ENCODE results near the gene LIMS2.

The LIMS2 gene

GRCh38 chr2:127659408-127660290 is 15.7 kb downstream of the LIMS2 start:
- Histone ChIP-seq H2BK5ac (ENCODE audit: low read length) (no peak overlapping the region), H3K18ac (ENCODE audit: low read length) (no peak overlapping the region), H3K9ac (ENCODE audit: low read length) (no peak overlapping the region), H3K4me2 (ENCODE audit: low read length) (no peak overlapping the region), H2AK5ac (ENCODE audit: low read length) (no peak overlapping the region), H3K4me1 (ENCODE audit: control insufficient read depth, low read depth, low read length) (peaks cover 2% of the 10 kb centered on the region), H3K27ac (ENCODE audit: low read depth, low read length) (no peak overlapping the region), H2BK15ac (replicated peaks; ENCODE audit: low read depth) (no peak overlapping the region), H3K4me3 (ENCODE audit: low read length) (no peak overlapping the region), H3K56ac (ENCODE audit: low read length) (no peak overlapping the region), H3K36me3 (ENCODE audit: control insufficient read depth, insufficient read depth, low read length) (no peaks in the 10 kb centered on the region), H2BK120ac (ENCODE audit: low read depth, low read length) (no peak overlapping the region), H3K79me2 (ENCODE audit: control insufficient read depth, insufficient read depth, low read length) (no peaks in the 10 kb centered on the region), H4K8ac (ENCODE audit: low read depth, low read length) (no peak overlapping the region), H3K27me3 (ENCODE audit: insufficient read depth, low read length, poor library complexity) (peaks cover 2% of the 10 kb centered on the region), H3K23ac (ENCODE audit: low read length) (no peak overlapping the region), H4K5ac (ENCODE audit: low read length) (no peak overlapping the region), H3K79me1 (ENCODE audit: low read length) (no peaks in the 10 kb centered on the region), H3K4ac (ENCODE audit: low read depth, low read length) (no peak overlapping the region)
- WGBS (ENCODE audit: extremely low coverage, insufficient coverage, low lambda C conversion rate), result no CpG with 5 or more reads among the region's 14 CpGs
- DNase-seq, result no peak

GRCh38 chr2:127658641-127659407 is 16.5 kb downstream of the LIMS2 start:
- no CpG with 5 or more reads among the region's 20 CpGs for WGBS (ENCODE audit: extremely low coverage, insufficient coverage, low lambda C conversion rate)
- DNase-seq, result no peak

GRCh38 chr2:127658146-127658545 is 17.2 kb downstream of the LIMS2 start:
- H2BK15ac ChIP-seq (replicated peaks; ENCODE audit: low read depth), result no peak overlapping the region
- no peak overlapping the region for H2BK120ac ChIP-seq (ENCODE audit: low read depth, low read length)
- no peak overlapping the region for H3K27ac ChIP-seq (ENCODE audit: low read depth, low read length)
- no peak overlapping the region for H3K23ac ChIP-seq (ENCODE audit: low read length)
- H3K4ac ChIP-seq (ENCODE audit: low read depth, low read length), result no peak overlapping the region
- no peak overlapping the region for H4K8ac ChIP-seq (ENCODE audit: low read depth, low read length)
- H3K4me1 ChIP-seq (ENCODE audit: control insufficient read depth, low read depth, low read length), result no peaks in the 10 kb centered on the region
- WGBS (ENCODE audit: extremely low coverage, insufficient coverage, low lambda C conversion rate), result no CpG with 5 or more reads among the region's 6 CpGs
- no peaks in the 10 kb centered on the region for H3K36me3 ChIP-seq (ENCODE audit: control insufficient read depth, insufficient read depth, low read length)
- no peak overlapping the region for H3K18ac ChIP-seq (ENCODE audit: low read length)
- H3K56ac ChIP-seq (ENCODE audit: low read length), result no peak overlapping the region
- H3K27me3 ChIP-seq (ENCODE audit: insufficient read depth, low read length, poor library complexity), result no peaks in the 10 kb centered on the region
- no peak overlapping the region for H2BK5ac ChIP-seq (ENCODE audit: low read length)
- H4K5ac ChIP-seq (ENCODE audit: low read length), result no peak overlapping the region
- no peak overlapping the region for H3K4me2 ChIP-seq (ENCODE audit: low read length)
- H3K79me2 ChIP-seq (ENCODE audit: control insufficient read depth, insufficient read depth, low read length), result no peaks in the 10 kb centered on the region
- H3K4me3 ChIP-seq (ENCODE audit: low read length), result no peak overlapping the region
- no peak for DNase-seq
- H2AK5ac ChIP-seq (ENCODE audit: low read length), result no peak overlapping the region
- no peaks in the 10 kb centered on the region for H3K79me1 ChIP-seq (ENCODE audit: low read length)
- H3K9ac ChIP-seq (ENCODE audit: low read length), result no peak overlapping the region

More at GRCh38 chr2:127658641-127659407, 16.5 kb downstream of the LIMS2 start:
- Histone ChIP-seq H3K4me1 (ENCODE audit: control insufficient read depth, low read depth, low read length) (no peaks in the 10 kb centered on the region), H3K27me3 (ENCODE audit: insufficient read depth, low read length, poor library complexity) (peaks cover 1% of the 10 kb centered on the region), H4K5ac (ENCODE audit: low read length) (no peak overlapping the region), H3K36me3 (ENCODE audit: control insufficient read depth, insufficient read depth, low read length) (no peaks in the 10 kb centered on the region), H3K4me3 (ENCODE audit: low read length) (no peak overlapping the region), H2AK5ac (ENCODE audit: low read length) (no peak overlapping the region), H3K9ac (ENCODE audit: low read length) (no peak overlapping the region), H3K23ac (ENCODE audit: low read length) (no peak overlapping the region), H4K8ac (ENCODE audit: low read depth, low read length) (no peak overlapping the region), H2BK15ac (replicated peaks; ENCODE audit: low read depth) (no peak overlapping the region), H2BK120ac (ENCODE audit: low read depth, low read length) (no peak overlapping the region), H3K18ac (ENCODE audit: low read length) (no peak overlapping the region), H3K56ac (ENCODE audit: low read length) (no peak overlapping the region), H3K4ac (ENCODE audit: low read depth, low read length) (no peak overlapping the region), H3K79me1 (ENCODE audit: low read length) (no peaks in the 10 kb centered on the region), H3K27ac (ENCODE audit: low read depth, low read length) (no peak overlapping the region), H3K79me2 (ENCODE audit: control insufficient read depth, insufficient read depth, low read length) (no peaks in the 10 kb centered on the region), H3K4me2 (ENCODE audit: low read length) (no peak overlapping the region), H2BK5ac (ENCODE audit: low read length) (no peak overlapping the region)

- WGBS (ENCODE audit: extremely low coverage, insufficient coverage, low lambda C conversion rate), result no CpG with 5 or more reads among the region's 17 CpGs
Measured at GRCh38 chr2:127657232-127657595, 18.1 kb downstream of the LIMS2 start.

GRCh38 chr2:127656569-127657231 is 18.6 kb downstream of the LIMS2 start:
- Histone ChIP-seq H2AK5ac (ENCODE audit: low read length) (no peak overlapping the region), H4K8ac (ENCODE audit: low read depth, low read length) (no peak overlapping the region), H3K27ac (ENCODE audit: low read depth, low read length) (no peak overlapping the region), H3K4ac (ENCODE audit: low read depth, low read length) (no peak overlapping the region), H3K9ac (ENCODE audit: low read length) (no peak overlapping the region), H4K5ac (ENCODE audit: low read length) (no peak overlapping the region), H2BK120ac (ENCODE audit: low read depth, low read length) (no peak overlapping the region), H3K4me3 (ENCODE audit: low read length) (no peak overlapping the region), H3K79me1 (ENCODE audit: low read length) (no peaks in the 10 kb centered on the region), H3K4me2 (ENCODE audit: low read length) (no peak overlapping the region), H3K79me2 (ENCODE audit: control insufficient read depth, insufficient read depth, low read length) (no peaks in the 10 kb centered on the region), H3K23ac (ENCODE audit: low read length) (no peak overlapping the region), H3K4me1 (ENCODE audit: control insufficient read depth, low read depth, low read length) (no peaks in the 10 kb centered on the region), H3K56ac (ENCODE audit: low read length) (no peak overlapping the region), H2BK5ac (ENCODE audit: low read length) (no peak overlapping the region), H2BK15ac (replicated peaks; ENCODE audit: low read depth) (no peak overlapping the region), H3K27me3 (ENCODE audit: insufficient read depth, low read length, poor library complexity) (no peaks in the 10 kb centered on the region), H3K36me3 (ENCODE audit: control insufficient read depth, insufficient read depth, low read length) (no peaks in the 10 kb centered on the region), H3K18ac (ENCODE audit: low read length) (no peak overlapping the region)
- no peak for DNase-seq
- no CpG with 5 or more reads among the region's 15 CpGs for WGBS (ENCODE audit: extremely low coverage, insufficient coverage, low lambda C conversion rate)

More at GRCh38 chr2:127657232-127657595, 18.1 kb downstream of the LIMS2 start:
- Histone ChIP-seq H3K9ac (ENCODE audit: low read length) (no peak overlapping the region), H3K23ac (ENCODE audit: low read length) (no peak overlapping the region), H3K4ac (ENCODE audit: low read depth, low read length) (no peak overlapping the region), H3K36me3 (ENCODE audit: control insufficient read depth, insufficient read depth, low read length) (no peaks in the 10 kb centered on the region), H4K8ac (ENCODE audit: low read depth, low read length) (no peak overlapping the region), H3K4me2 (ENCODE audit: low read length) (no peak overlapping the region), H2AK5ac (ENCODE audit: low read length) (no peak overlapping the region), H3K56ac (ENCODE audit: low read length) (no peak overlapping the region), H3K4me3 (ENCODE audit: low read length) (no peak overlapping the region), H3K18ac (ENCODE audit: low read length) (no peak overlapping the region), H3K79me1 (ENCODE audit: low read length) (no peaks in the 10 kb centered on the region), H4K5ac (ENCODE audit: low read length) (no peak overlapping the region), H3K79me2 (ENCODE audit: control insufficient read depth, insufficient read depth, low read length) (no peaks in the 10 kb centered on the region), H3K4me1 (ENCODE audit: control insufficient read depth, low read depth, low read length) (no peaks in the 10 kb centered on the region), H2BK15ac (replicated peaks; ENCODE audit: low read depth) (no peak overlapping the region), H2BK5ac (ENCODE audit: low read length) (no peak overlapping the region), H3K27me3 (ENCODE audit: insufficient read depth, low read length, poor library complexity) (no peaks in the 10 kb centered on the region), H3K27ac (ENCODE audit: low read depth, low read length) (no peak overlapping the region), H2BK120ac (ENCODE audit: low read depth, low read length) (no peak overlapping the region)
- no peak for DNase-seq
